HG02852 (cell line): ENCODE measurements around the gene SLC7A5.
A peak's percentile ranks its signal among the peaks of the same experiment; 100 is the strongest.
"Not testable (repeated sequence)": the region's sequence is repeated elsewhere in the genome, so short reads cannot be mapped to it uniquely, and the experiment has no call there.

ENCODE experiments used
- ATAC-seq: cut with Tn5 transposase; IDR thresholded peaks from one replicate; pipeline ENCODE4 v1.9.1; 2021; ENCODE audit warnings: mild to moderate bottlenecking, moderate library complexity; ENCODE audit not compliant: unreplicated experiment

The SLC7A5 gene

DNA sequence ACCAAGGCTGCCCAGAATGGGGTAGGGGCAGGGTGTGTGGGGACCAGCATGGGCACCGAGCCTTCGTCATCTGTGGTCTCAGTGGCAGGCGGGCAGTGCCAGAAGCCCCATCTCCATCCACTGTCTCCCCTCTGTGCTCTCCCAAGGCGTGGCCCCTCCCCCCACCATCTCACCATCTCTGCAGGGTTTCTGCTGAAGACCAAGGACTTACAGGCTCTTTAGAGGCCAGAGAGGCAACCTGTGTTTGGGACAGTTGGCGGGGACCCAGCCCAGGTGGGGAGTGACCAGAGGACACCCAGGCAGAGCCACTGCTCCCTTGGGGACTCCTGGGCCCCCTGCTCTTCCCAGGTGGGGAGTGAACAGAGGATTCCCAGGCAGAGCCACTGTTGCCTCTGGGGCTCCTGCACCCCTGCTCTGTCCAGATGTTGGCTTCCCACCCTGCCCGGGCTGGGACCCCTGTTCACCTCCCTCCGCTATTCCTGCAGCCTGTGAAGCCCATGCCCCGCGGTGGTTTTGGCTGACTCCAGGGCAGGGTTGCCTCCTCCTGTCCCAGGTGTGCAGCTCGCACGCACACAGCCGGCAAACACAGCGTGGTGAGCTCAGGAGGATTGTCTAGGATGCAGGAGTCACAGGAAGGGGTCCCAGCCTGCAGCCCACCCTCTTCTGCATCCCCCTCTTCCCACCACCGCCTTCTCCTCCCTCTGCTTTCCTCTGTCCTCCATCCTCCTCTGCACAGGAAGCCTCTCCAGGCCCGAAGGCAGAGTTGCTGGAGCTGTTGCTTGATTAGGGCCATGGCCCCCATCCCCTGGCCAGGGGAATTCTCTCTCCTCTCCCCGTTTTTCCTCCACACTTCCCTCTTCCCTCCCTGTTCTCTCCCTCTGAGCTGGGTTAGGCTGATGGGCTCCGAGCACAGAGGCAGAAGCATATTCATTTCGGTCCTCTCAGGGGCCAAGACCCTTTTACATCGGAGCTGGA lies 45.0 kb downstream of the SLC7A5 start:
- no peak for ATAC-seq

GRCh38 chr16:87823181-87823929 lies 46.0 kb downstream of the SLC7A5 start:
- ATAC-seq = no peak

DNA sequence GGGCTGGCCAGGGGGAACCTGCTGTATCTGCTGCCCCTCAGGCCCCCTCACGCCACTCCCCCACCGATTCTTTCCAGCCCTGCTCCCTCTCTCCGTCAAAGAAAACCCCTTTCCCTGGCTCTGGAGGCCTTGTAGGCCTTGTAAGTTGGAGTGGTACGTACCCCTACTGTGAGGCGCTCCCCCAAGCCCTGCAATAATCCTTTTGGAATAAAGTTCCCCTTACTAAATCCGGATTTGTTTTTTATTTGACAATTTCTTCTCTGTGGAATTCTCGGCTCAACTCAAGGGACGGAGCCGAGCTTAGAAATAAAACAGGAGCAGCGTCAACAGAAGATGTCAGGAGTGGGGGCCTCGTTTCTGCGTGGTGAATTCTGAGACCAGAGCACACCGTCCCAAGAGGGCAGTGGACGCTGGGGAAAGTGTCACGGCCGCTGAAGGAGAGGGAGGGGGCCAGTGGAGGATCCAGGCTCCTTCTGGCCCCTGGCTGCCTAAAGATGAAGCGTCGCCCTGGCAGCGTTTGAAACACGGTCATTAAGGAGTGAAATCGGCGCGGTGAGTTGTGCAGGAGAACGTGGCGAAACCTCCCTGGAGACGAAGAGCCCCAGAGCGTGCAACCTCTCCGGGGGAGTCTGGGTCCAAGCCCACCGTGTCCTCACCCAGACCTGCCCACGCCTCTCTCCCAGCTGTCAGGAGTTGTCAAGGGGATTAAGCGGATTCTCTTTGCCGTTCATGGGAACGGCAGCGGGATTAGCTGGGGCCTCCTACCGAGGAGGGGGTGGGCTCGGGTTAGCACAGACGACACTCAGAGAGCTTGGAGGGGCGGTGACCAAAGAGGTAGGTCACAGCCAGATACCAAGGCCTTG lies 47.0 kb downstream of the SLC7A5 start:
- no peak for ATAC-seq

GRCh38 chr16:87821376-87822107 lies 47.8 kb downstream of the SLC7A5 start:
- ATAC-seq = no peak

- no peak for ATAC-seq
These were observed 49.3 kb downstream of the SLC7A5 start for GRCh38 chr16:87819983-87820382.

DNA sequence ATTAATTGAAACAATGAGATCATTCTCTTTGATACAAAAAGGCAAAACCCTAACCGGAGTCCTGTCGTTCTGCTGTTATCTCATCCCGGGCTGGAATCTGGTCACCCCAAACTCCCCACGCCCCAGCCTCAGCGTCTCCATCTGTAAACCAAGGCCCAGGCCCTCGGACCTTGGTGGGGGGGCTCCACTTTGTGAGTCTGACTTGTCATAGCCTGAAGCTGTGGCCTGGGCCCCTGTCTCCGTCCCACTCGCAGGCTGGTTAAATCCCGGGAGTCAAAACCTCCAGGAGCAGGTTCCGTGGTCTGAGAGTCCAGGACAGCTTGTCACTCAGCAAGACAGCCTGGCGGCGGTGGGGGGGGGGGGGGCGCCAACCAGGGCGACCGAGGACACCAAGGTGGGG lies 50.0 kb downstream of the SLC7A5 start:
- no peak for ATAC-seq

DNA sequence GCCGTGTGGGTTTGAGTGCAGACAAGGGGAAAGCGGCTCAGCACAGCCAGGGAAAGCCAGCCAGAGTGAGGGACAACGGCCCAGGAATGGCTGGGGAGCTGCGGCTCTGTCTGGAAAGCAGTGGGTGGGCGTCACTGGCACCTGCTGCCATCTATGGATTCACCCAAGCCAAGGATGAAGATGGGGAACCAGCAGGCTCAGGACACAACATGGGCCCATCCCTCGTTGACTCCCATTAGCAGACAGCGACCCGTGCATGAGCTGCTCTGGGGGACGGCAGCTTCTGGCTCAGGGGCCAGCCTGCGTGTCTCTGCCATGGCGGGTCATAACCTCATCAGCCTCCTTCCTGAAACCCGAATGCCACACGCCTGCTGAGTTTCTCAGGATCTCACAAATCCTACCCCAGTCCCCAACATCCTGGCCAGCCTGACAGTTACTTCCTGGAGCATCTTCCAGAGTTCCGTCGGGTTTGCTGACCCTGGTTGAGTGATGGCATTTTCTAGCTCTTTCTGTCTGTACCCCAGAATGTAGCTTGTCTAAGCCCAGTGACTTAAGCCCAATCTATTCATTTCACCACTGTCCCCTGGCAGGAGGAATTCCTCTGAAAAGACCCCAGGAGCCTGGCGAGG lies 50.7 kb downstream of the SLC7A5 start:
- no peak for ATAC-seq

DNA sequence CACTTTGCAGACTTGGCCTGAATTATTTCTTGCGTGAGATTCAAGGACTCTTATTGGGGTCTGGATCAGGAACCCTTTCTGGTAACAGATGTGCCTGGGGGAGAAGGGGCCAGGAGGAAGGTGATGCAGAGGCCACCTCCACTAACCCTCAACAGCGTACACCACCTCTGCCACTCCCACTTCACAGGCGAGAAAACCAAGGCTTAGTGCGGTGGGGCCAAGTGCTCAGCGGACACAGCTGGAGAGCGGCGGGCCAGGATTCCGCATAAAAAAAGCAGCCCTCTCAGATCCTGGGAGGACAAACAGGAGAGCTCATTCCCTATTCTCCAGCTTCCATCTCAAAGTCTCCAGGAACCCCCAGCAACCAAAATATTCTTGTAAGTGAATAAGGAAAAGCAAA lies 51.4 kb downstream of the SLC7A5 start:
- no peak for ATAC-seq

DNA sequence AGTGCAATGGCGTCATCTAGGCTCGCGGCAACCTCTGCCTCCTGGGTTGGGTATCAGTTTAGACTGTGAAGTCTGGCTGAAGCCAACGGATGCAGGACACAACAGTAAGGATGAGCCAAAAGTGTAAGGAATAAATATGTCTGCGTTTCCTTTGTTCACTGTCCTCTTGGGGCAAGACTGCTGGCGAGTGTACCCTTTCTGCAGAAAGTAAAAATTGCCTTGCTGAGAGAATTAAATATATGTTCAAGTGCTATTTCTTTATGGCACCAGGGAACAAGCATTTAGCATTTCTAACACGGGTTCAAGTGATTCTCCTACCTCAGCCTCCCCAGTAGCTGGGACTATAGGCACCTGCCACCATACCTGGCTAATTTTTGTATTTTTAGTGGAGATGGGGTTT lies 51.9 kb downstream of the SLC7A5 start:
- ATAC-seq = not testable (repeated sequence)

DNA sequence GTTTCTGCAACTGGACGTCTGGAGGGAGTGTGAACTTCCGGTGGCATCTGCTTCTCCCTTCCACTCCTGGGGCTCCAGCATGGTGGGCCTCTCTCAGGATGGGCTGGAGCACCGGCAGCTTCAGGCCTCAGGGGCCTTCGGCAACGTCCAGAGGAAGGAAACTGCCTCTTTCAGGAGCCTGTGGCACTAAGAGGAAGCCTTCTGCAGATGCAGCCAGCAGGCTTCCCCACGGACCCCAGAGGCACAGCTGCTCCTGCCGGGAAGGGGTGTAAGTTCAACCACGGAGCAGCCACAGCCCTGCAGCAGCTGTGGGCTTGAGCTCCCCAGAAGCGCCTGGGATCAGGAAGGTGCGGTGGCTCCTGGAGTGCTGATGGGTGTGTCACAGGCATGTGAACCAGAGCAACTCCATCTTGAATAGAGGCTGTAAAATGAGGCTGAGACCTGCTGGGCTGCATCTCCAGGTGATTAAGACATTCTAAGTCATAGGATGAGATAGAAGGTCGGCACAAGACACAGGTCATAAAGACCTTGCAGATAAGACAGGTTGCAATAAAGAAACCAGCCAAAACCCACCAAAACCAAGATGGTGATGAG lies 52.7 kb downstream of the SLC7A5 start:
- ATAC-seq = no peak

DNA sequence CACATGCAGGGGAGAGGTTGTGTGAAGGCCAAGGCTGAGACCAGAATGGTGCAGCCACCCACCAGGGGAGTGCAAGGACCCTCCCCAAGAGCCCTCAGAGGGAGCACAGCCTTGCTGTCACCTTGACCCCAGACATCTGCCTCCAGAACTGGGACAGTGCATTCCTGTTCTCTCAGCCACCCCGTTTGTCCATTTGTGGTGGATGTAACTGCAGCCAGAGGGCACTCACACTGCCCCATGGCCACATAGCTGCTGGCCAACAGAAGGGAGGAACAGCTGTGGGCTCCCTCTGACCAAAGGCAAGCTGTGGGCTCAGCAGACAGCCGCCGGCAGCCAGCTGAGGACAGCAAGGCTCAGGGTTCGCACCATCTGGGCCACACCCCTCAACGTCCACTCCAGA lies 53.7 kb downstream of the SLC7A5 start:
- no peak for ATAC-seq

DNA sequence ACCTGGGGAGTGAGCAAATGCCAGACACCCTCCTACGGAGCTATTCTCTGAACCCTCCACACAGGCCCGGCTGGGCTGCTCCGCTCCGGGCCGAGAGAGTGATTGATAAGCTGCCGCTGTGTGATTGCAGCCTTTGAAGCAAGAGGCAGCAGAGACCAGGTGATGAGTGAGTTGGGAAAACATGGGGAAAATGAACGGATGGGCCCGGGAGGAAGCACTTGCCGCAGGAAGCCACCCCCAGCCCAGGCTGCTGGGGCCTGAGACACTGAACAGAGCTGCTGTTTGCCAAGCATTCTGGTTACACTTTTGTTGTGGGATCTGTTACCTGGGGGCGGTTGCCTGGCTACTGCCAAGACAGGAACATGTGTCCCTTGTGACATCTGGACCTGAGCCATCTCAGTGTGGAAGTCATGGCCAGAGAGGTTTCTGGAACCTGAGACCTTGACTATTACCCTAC lies 57.1 kb downstream of the SLC7A5 start:
- ATAC-seq = no peak

DNA sequence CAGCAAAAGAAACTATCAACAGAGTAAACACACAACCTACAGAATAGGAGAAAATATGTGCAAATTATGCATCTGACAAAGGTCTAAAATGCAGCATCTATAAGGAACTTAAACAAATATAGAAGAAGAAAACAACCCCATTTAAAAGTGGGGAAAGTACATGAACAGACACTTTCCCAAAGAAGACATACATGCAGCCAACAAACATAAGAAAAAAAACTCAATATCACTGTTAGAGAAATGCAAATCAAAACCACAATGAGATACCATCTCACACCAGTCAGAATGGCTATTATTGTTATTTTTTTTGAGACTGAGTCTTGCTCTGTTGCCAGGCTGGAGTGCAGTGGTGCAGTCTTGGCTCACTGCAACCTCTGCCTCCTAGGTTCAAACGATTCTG lies 57.9 kb downstream of the SLC7A5 start:
- not testable (repeated sequence) for ATAC-seq

GRCh38 chr16:87809150-87809902 lies 60.0 kb downstream of the SLC7A5 start:
- ATAC-seq = peak; percentile 56

DNA sequence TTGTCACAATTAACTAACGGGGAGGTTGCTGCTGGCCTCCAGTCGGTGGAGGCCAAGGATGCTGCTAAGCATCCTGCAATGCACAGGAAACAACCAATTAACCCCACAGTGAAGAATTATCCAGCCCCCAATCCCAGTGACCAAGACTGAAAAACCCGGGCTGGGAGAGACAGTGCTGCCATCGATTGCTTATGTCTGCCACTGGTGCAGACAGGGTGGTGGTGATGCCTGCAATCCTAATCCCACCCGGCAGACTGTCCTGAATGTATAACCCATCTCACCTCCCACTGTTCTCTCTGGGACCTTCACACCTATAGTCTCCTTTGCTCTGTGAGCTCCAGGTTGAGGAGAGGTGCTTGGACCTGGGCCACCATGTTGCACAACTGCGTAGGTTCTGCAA lies 61.2 kb downstream of the SLC7A5 start:
- no peak for ATAC-seq

- ATAC-seq = no peak
These were observed 62.4 kb downstream of the SLC7A5 start for GRCh38 chr16:87806641-87807546.

GRCh38 chr16:87806261-87806640 lies 63.1 kb downstream of the SLC7A5 start:
- ATAC-seq = no peak

GRCh38 chr16:87803385-87803784 lies 65.9 kb downstream of the SLC7A5 start:
- no peak for ATAC-seq
